Measurements from ENCODE around the gene PIK3C2B.

GRCh38 chr1:204464701-204465100, 29.9 kb downstream of the PIK3C2B start:
- no peak for TF ChIP-seq POLR2A (IDR thresholded peaks at IDR 0.05)
- TF ChIP-seq CTCF (IDR thresholded peaks at IDR 0.05), result no peak
- TF ChIP-seq EP300 (IDR thresholded peaks at IDR 0.05), result no peak
- TF ChIP-seq POLR2AphosphoS5 (IDR thresholded peaks at IDR 0.05), result no peak

Data from suprapubic skin (tissue), 4 donors.